Renal cortical epithelial cell (primary cell): ENCODE data around the gene RELN. TPM values are rescaled to one million over a fixed set of nuclear protein-coding genes. Genes with fewer than 3 reads are reported as not detected.

Experiments used
- DNase-seq: peaks from one replicate; pipeline ENCODE4 v3.0.0-alpha.2; 2011; ENCODE audit warnings: low read depth
- total RNA-seq: library from RNA; depleted of rRNA; stranded (reverse); fragments of >200 nt; gene quantifications from 2 replicates; pipeline ENCODE4 v1.2.3, GENCODE V29; 2014

Gene RELN
- total RNA-seq, 1 donor from 2014 or later: 4.8 TPM

- no peak for DNase-seq
Measured at GRCh38 chr7:103894656-103895596, 94.5 kb downstream of the RELN start.

DNA sequence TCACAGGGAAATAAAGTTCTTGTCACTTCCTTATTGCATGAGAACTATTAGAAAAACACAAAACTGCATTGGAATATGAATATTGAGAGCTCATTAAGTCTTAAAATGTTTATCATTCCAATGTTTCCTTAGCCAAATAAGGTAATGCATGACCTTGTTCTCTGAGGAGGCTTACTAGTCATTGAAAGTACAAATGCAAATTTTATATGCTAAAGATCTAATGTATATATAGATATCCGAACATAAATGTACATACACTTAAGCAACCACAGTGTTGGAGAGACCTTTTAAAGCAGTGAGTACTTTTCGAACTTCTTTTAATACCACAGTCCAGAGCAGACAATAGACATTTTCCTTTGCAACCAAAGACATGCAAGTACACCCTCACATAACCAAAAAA, 96.1 kb downstream of the RELN start:
- DNase-seq: no peak

DNA sequence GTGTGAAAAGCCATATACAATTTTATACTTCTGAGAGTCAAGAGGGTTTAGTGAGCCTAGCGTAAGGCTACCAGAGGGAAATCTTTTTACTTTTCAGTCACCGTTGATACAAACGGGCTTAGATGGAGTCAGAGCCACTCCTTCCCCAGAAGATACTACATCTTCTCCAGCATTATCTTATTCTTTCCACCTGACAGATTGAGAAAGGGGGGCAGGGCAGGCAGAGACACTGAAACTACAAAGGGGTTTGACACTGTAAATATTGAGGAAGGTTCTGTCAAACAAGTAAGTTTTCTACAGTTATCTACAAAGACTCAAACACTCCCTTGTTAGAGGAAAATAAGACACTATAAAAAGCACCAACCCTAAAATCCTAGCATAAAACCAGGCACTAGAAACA, 100.0 kb downstream of the RELN start:
- DNase-seq: no peak

DNA sequence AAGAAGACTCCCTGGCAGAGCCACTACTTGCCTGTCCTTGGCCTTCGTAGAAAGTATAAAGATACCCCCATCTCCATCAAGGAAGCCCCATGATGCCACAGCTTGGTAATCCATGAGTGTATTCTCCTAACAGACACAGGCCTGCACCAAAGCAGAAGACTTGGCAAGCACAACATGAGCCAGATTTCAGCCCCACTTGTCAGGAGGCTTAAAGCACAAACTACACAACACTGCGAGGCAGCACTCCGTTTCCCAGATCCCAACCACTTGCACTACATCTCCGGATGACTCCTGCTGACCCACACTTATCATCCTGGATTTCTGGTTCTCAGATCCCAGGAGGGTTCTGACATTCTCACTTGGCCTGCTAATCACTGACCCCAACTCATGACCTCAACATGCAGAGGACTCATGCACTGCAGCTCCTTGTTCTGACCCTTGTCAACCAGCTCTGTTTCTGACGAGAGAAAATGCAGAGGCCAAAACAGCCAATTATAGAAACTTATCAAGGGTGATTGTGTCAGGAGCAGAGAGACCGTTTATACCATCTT, 100.8 kb downstream of the RELN start:
- DNase-seq: no peak

DNA sequence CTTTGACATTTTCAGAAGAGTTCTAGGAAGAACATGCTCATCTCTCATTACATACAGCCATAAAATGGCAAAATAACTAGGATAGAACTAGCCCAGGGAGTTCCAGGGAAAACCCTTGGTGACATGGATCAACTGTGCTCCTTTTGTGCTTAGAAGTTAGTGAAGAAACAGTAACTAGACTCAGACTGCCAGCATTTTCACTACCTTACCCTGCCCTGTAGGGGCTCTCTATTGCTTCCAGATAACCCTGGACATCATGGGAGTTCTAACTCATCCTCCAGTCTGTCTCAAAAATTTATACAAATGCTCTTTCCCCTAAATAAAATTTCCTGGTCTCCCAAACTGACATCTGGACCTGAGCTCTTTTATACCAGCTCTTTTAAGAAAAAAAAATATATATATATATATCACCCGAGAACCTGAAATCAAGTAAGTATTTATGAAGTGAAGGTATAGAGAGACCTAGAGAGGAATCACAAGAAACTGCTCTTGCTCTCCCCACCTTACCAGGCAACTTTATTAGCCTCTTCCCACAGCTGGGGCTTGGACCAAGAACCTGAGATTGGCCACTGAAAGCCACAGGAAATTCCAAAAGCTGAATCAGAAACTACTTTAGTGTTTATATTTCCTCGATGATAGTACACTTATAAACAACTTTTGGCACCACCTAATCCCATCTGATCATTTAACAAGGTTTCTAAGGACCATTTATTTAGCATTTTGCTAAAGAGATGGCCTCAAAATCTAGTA, 101.4 kb downstream of the RELN start:
- no peak for DNase-seq

- no peak for DNase-seq
Measured at GRCh38 chr7:103887050-103887449, 102.4 kb downstream of the RELN start.

GRCh38 chr7:103879928-103880600, 109.4 kb downstream of the RELN start:
- DNase-seq: no peak

- DNase-seq: no peak
Measured at GRCh38 chr7:103879411-103879810, 110.0 kb downstream of the RELN start.

- no peak for DNase-seq
Measured at GRCh38 chr7:103877565-103877964, 111.9 kb downstream of the RELN start.

- no peak for DNase-seq
Measured at GRCh38 chr7:103875718-103876117, 113.7 kb downstream of the RELN start.

GRCh38 chr7:103871473-103871872, 118.0 kb downstream of the RELN start:
- DNase-seq: no peak

DNA sequence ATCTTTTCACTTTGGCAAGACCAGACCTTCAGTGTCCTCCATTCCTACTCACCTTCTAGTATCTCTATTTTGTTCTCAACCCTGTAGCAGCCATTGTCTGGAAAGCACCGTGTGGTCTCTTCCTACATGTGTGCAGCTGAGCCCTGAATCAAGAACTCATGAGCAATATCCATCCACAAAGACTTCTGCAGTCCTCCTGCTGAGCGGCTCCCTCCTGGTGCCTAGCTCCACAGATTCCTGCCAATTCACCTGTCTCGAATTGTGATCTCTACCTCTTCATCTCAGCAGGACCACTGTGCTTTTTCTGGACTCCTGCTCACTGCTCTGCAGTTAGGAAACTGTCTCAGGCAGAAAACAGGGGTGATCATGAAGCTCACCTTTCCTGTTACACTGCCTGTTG, 118.8 kb downstream of the RELN start:
- DNase-seq: no peak

DNA sequence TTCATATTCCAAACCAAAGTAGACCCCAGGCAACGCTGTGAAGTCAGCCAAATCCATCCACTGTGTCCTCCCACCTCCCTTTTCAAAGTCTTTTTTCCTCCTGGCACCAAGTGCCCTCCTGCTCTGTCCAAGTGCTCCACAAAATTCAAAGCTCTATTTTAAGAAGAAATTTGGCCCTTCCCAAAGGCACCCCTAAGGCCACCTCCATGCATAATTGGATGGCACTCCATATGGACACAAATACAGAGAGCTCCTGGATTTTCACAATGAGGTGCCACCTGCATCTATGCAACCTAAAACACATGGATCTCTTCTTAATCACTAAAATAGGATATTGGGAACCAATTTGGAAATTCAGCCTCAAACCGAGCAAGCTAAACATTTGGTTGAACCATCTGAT, 121.6 kb downstream of the RELN start:
- DNase-seq: no peak

DNA sequence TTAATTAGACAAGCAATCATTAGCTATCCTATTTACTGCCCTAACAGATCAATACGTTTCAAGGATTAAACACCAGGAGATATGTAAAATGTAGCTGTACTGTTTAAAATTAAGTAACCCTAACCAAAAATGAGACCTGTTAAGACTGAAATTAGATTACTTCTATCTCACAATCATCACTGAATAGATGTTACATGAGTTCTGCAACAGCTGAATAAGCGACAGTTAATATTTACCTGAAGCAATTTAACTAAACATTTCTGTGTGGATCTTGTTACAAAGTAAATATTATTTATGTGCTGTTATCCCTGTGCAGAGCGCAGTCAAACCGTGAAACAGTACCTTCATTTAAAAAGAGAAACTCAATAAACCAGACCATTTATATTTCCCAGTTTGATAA, 122.5 kb downstream of the RELN start:
- peak; percentile 13 for DNase-seq

DNA sequence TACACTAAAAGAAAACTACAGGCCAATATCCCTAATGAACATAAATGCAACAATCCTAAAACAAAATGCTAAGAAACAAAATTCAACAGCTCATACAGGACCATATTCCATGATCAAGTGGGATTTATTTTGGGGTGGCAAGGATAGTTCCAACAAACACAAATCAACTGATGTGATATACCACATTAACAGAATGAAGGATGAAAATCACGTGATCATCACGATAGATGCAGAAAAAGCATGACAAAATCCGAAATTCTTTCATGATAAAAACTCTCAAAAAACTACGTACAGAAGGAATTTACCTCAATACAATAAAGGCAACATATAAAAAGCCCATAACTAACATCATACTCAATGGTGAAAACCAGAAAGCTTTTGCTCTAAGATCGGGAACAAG, 124.0 kb downstream of the RELN start:
- no peak for DNase-seq

- DNase-seq: no peak
Measured at GRCh38 chr7:103862302-103863035, 127.0 kb downstream of the RELN start.

DNA sequence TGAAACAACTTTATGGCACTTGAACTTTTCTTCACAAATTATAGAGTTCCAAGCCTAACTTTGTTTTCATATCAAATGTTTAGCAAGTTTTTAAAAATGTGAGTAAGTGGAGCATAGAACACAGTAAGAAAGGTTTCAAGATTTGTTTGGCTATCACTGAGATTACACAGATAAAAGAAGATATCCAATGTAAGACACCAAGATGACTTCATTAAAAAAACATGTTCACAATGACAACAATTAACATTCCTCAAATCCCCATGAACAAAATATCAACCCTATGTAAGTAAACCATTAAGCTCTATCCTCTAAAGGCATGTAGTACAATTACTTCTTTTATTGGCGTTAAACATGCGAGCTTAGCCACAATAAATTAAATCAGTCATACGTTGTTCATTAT, 129.7 kb downstream of the RELN start:
- peak; percentile 18 for DNase-seq

DNA sequence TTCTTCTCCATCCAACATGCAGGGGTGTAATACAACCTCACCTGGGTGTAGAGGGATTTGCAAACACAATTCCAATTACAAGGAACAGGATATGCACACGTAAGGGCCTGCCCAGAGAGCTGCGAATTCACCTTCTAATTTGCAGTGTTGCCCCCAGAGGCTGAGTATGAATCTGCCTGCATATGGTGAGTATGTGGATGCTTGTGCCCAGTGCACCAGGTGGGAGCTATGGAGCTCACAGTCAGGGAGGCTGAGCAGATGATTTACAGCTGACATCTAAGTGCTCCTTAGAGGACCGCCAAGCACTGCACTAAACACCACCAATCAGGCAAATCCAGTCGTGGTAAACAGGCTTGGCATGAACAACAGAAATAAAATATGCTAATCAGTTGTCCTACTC, 132.0 kb downstream of the RELN start:
- no peak for DNase-seq

- no peak for DNase-seq
Measured at GRCh38 chr7:103856929-103857328, 132.5 kb downstream of the RELN start.

- DNase-seq: no peak
Measured at GRCh38 chr7:103855671-103856070, 133.8 kb downstream of the RELN start.

DNA sequence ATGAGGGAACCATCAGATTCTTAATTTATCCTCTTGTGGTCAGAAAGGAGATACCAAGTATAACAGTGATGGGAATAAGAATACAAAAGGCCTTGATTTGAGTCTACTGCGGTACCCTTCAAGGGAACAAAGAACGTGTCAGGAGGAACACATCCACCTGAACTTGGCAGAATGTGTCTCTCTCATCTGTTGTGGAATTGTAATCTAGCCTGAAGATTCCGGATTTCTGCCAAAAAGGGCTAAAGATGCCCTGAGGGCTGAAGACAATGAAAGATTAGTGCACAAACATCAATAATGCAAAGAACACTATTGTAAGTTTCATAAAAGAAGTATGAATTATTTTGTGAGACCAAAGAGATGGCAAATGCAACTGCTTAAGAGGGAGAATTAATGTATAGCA, 134.8 kb downstream of the RELN start:
- no peak for DNase-seq
